ENCODE results near the gene EXD3.
"Not testable (repeated sequence)": the region's sequence is repeated elsewhere in the genome, so short reads cannot be mapped to it uniquely, and the experiment has no call there.

- not testable (repeated sequence) for TF ChIP-seq CTCF (IDR thresholded peaks at IDR 0.05); USF2 (IDR thresholded peaks at IDR 0.05); REST (IDR thresholded peaks at IDR 0.05); ELK1 (IDR thresholded peaks at IDR 0.05; ENCODE audit: low read depth, low read length); POLR2A (IDR thresholded peaks at IDR 0.05; ENCODE audit: low read length); KDM1A (IDR thresholded peaks at IDR 0.05; ENCODE audit: low read depth)
These were observed 93.4 kb downstream of the EXD3 start for GRCh38 chr9:137329590-137329989.
